ENCODE results near the gene TNS3.
"Not testable (repeated sequence)": the region's sequence is repeated elsewhere in the genome, so short reads cannot be mapped to it uniquely, and the experiment has no call there.

Gene TNS3

GRCh38 chr7:47603514-47604255 lies 21.8 kb upstream of the TNS3 start:
- DNase-seq (ENCODE audit: low read depth in 1 of 2, low spot score in 1 of 2) = not testable (repeated sequence)

GRCh38 chr7:47602272-47603004 lies 20.5 kb upstream of the TNS3 start:
- no peak for DNase-seq (ENCODE audit: low read depth in 1 of 2, low spot score in 1 of 2)

GRCh38 chr7:47601881-47602249 lies 20.0 kb upstream of the TNS3 start:
- no peak for DNase-seq (ENCODE audit: low read depth in 1 of 2, low spot score in 1 of 2)

GRCh38 chr7:47601119-47601880 lies 19.4 kb upstream of the TNS3 start:
- no peak for DNase-seq (ENCODE audit: low read depth in 1 of 2, low spot score in 1 of 2)

GRCh38 chr7:47600199-47601118 lies 18.5 kb upstream of the TNS3 start:
- no peak for DNase-seq (ENCODE audit: low read depth in 1 of 2, low spot score in 1 of 2)

GRCh38 chr7:47597379-47597778 lies 15.5 kb upstream of the TNS3 start:
- no peak for DNase-seq (ENCODE audit: low read depth in 1 of 2, low spot score in 1 of 2)

GRCh38 chr7:47596502-47597202 lies 14.7 kb upstream of the TNS3 start:
- DNase-seq (ENCODE audit: low read depth in 1 of 2, low spot score in 1 of 2) = no peak

GRCh38 chr7:47594406-47594805 lies 12.5 kb upstream of the TNS3 start:
- no peak for DNase-seq (ENCODE audit: low read depth in 1 of 2, low spot score in 1 of 2)

- no peak for DNase-seq (ENCODE audit: low read depth in 1 of 2, low spot score in 1 of 2)
Measured at GRCh38 chr7:47591655-47592572, 10.0 kb upstream of the TNS3 start.

- no peak for DNase-seq (ENCODE audit: low read depth in 1 of 2, low spot score in 1 of 2)
Measured at GRCh38 chr7:47591089-47591654, 9.3 kb upstream of the TNS3 start.

GRCh38 chr7:47590215-47590614 lies 8.3 kb upstream of the TNS3 start:
- not testable (repeated sequence) for DNase-seq (ENCODE audit: low read depth in 1 of 2, low spot score in 1 of 2)

- no peak for DNase-seq (ENCODE audit: low read depth in 1 of 2, low spot score in 1 of 2)
Measured at GRCh38 chr7:47588704-47589225, 6.9 kb upstream of the TNS3 start.

- no peak for DNase-seq (ENCODE audit: low read depth in 1 of 2, low spot score in 1 of 2)
Measured at GRCh38 chr7:47587976-47588375, 6.1 kb upstream of the TNS3 start.

GRCh38 chr7:47587351-47587750 lies 5.4 kb upstream of the TNS3 start:
- DNase-seq (ENCODE audit: low read depth in 1 of 2, low spot score in 1 of 2) = no peak

GRCh38 chr7:47586925-47587324 lies 5.0 kb upstream of the TNS3 start:
- DNase-seq (ENCODE audit: low read depth in 1 of 2, low spot score in 1 of 2) = no peak

GRCh38 chr7:47586161-47586670 lies 4.3 kb upstream of the TNS3 start:
- DNase-seq (ENCODE audit: low read depth in 1 of 2, low spot score in 1 of 2) = not testable (repeated sequence)

GRCh38 chr7:47584536-47584895 lies 2.6 kb upstream of the TNS3 start:
- no peak for DNase-seq (ENCODE audit: low read depth in 1 of 2, low spot score in 1 of 2)

GRCh38 chr7:47583739-47584535 lies 2.0 kb upstream of the TNS3 start:
- no peak for DNase-seq (ENCODE audit: low read depth in 1 of 2, low spot score in 1 of 2)
